Fibroblast of mammary gland (primary cell): ENCODE measurements around the gene HMGB3.

Experiments used
- DNase-seq: peaks from one replicate; pipeline ENCODE4 v3.0.0-alpha.2; 2010; ENCODE audit warnings: low read depth
- H3K4me3 ChIP-seq: 2 replicates; pipeline ENCODE4 v1.5.1; 2011; ENCODE audit warnings: low read depth, mild to moderate bottlenecking, low read length, moderate library complexity; ENCODE audit not compliant: control insufficient read depth
- CTCF ChIP-seq: conservative IDR thresholded peaks from 2 replicates; pipeline ENCODE4 v1.5.1; 2011; ENCODE audit warnings: low read depth, low read length, inconsistent platforms; ENCODE audit not compliant: control insufficient read depth, insufficient read depth

Gene HMGB3

GRCh38 chrX:151013164-151013743, 30.1 kb downstream of the HMGB3 start:
- no peak for DNase-seq
- H3K4me3 ChIP-seq, result no peak overlapping the region
- TF ChIP-seq CTCF, result no peak

GRCh38 chrX:151015684-151016083, 32.5 kb downstream of the HMGB3 start:
- no peak for DNase-seq
- H3K4me3 ChIP-seq, result no peak overlapping the region
- no peak for TF ChIP-seq CTCF

GRCh38 chrX:151019856-151020255, 36.7 kb downstream of the HMGB3 start:
- peak; percentile 10 for DNase-seq
- H3K4me3 ChIP-seq, result no peak overlapping the region
- TF ChIP-seq CTCF, result no peak

GRCh38 chrX:151030845-151031244, 47.7 kb downstream of the HMGB3 start:
- no peak overlapping the region for H3K4me3 ChIP-seq
- DNase-seq, result no peak
- TF ChIP-seq CTCF, result no peak

- TF ChIP-seq CTCF, result no peak
- DNase-seq, result no peak
- no peak overlapping the region for H3K4me3 ChIP-seq
These were observed 48.3 kb downstream of the HMGB3 start for GRCh38 chrX:151031391-151031975.

- no peak for DNase-seq
- no peak overlapping the region for H3K4me3 ChIP-seq
- TF ChIP-seq CTCF, result no peak
These were observed 56.2 kb downstream of the HMGB3 start for GRCh38 chrX:151039351-151039750.
